Hepatocyte (in vitro differentiated cells): ENCODE data around the gene PLVAP.

Experiments used
- EZH2phosphoT487 ChIP-seq: fragments of 200-600 bp; sonication (generic); IDR thresholded peaks from one replicate; pipeline ENCODE4 v1.6.1; 2018; ENCODE audit warnings: antibody characterized with exemption, mild to moderate bottlenecking, low read depth, moderate library complexity; ENCODE audit not compliant: unreplicated experiment, severe bottlenecking
- TF ChIP-seq, protein P1 (sequence below): fragments of 200-600 bp; sonication (generic); IDR thresholded peaks from 2 replicates; pipeline ENCODE4 v1.5.1; 2016; ENCODE audit warnings: antibody characterized with exemption, mild to moderate bottlenecking; ENCODE audit not compliant: poor library complexity

- TF ChIP-seq EZH2phosphoT487 = no peak
- TF ChIP-seq, protein P1, sequence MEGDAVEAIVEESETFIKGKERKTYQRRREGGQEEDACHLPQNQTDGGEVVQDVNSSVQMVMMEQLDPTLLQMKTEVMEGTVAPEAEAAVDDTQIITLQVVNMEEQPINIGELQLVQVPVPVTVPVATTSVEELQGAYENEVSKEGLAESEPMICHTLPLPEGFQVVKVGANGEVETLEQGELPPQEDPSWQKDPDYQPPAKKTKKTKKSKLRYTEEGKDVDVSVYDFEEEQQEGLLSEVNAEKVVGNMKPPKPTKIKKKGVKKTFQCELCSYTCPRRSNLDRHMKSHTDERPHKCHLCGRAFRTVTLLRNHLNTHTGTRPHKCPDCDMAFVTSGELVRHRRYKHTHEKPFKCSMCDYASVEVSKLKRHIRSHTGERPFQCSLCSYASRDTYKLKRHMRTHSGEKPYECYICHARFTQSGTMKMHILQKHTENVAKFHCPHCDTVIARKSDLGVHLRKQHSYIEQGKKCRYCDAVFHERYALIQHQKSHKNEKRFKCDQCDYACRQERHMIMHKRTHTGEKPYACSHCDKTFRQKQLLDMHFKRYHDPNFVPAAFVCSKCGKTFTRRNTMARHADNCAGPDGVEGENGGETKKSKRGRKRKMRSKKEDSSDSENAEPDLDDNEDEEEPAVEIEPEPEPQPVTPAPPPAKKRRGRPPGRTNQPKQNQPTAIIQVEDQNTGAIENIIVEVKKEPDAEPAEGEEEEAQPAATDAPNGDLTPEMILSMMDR = no peak
Observed at GRCh38 chr19:17329366-17330261, 47.5 kb downstream of the PLVAP start.
